ENCODE data around the gene ADGRL3.

The ADGRL3 gene

DNA sequence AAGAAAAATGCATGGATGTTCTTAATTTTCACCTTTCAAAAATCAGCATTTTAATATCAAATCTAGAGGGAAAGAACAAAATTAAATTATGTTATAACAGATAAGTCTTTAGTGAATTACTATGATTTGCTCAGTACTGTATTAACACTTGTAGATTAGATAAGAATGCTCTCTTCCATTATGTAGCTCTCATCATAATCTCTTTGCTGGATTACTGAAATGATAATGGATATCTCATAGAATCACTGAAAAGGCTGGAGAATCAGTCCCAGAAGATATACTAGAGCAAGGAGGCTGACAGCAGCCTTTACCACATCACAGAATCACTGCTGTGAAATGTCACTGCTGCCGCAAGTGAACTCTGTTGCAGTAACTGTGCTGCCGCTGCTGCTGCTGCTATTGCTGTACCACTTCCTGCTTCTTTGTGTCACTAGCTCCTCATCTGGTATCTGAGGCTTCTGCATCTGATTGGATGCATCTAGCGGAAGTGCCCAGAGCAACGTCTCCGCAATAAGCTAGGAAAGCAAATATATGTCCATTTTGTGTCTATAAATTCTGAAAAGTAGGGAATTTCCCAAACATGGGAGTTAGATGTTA, 738.2 kb downstream of the ADGRL3 start:
- Histone ChIP-seq H4K8ac (ENCODE audit: low read depth, low read length) (no peak overlapping the region), H2AFZ (ENCODE audit: insufficient read depth, low read length, poor library complexity) (no peak overlapping the region), H2BK5ac (ENCODE audit: low read depth, low read length, poor library complexity) (no peak overlapping the region), H2BK120ac (ENCODE audit: insufficient read depth, low read length, poor library complexity) (no peak overlapping the region), H3K4ac (ENCODE audit: low read depth, low read length) (no peak overlapping the region), H3K27ac (ENCODE audit: low read depth, low read length) (no peak overlapping the region), H4K12ac (ENCODE audit: low read depth, low read length) (no peak overlapping the region), H3K4me1 (ENCODE audit: control insufficient read depth in 1 of 2, insufficient read depth in 2 of 2, low read length in 2 of 2) (no peaks in the 10 kb centered on the region), H2AK5ac (ENCODE audit: low read length) (no peak overlapping the region), H3K79me2 (ENCODE audit: control insufficient read depth, insufficient read depth, low read length, poor library complexity) (no peaks in the 10 kb centered on the region), H4K91ac (ENCODE audit: low read depth, low read length) (no peak overlapping the region), H2BK12ac (ENCODE audit: low read length) (no peak overlapping the region), H3K36me3 (ENCODE audit: control insufficient read depth in 1 of 2, insufficient read depth in 2 of 2, low read length in 2 of 2) (peaks cover 0 to 2% of the 10 kb centered on the region in 2 experiments), H3K9me3 (ENCODE audit: insufficient read depth, low read depth, low read length) (no peaks in the 10 kb centered on the region), H3K27me3 (ENCODE audit: insufficient read depth, low read length) (no peaks in the 10 kb centered on the region), H3K4me3 (ENCODE audit: low read depth, low read length) (no peak overlapping the region), H3K23ac (ENCODE audit: low read length) (no peak overlapping the region), H3K9ac (ENCODE audit: low read length) (no peak overlapping the region), H3K79me1 (ENCODE audit: low read length) (no peaks in the 10 kb centered on the region), H3K18ac (ENCODE audit: low read length) (no peak overlapping the region), H3K4me2 (ENCODE audit: low read length) (no peak overlapping the region), H3K14ac (ENCODE audit: low read length) (no peak overlapping the region)
- WGBS (ENCODE audit: extremely low coverage, insufficient coverage, insufficient read length), result no CpG with 5 or more reads among the region's 5 CpGs
- DNase-seq, result peak in 1 of 2 donors; percentile 2

DNA sequence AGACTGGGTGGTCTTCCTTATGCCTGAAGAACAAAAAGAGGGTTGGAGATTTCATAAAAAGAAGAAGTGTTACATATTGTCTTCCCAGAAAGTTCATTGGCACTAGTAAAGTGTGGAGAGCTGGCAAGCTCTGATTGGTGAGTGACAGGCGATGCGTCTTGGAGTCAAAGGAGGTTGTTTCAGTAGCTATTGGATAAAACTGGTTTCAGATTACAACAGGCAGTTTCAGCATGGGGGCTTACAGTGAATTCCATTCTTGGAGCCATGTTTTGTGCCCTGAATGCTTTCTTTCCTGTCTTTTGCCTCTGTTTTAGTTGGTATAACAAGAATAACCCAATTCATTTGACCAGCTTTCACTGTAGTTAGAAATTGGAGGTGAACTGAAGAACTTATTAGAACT, 750.5 kb downstream of the ADGRL3 start:
- Histone ChIP-seq H2BK120ac (ENCODE audit: insufficient read depth, low read length, poor library complexity) (no peak overlapping the region), H3K27me3 (ENCODE audit: insufficient read depth, low read length) (no peaks in the 10 kb centered on the region), H3K4me3 (ENCODE audit: low read depth, low read length) (no peak overlapping the region), H3K4me1 (ENCODE audit: control insufficient read depth in 1 of 2, insufficient read depth in 2 of 2, low read length in 2 of 2) (no peaks in the 10 kb centered on the region), H4K12ac (ENCODE audit: low read depth, low read length) (no peak overlapping the region), H3K9me3 (ENCODE audit: insufficient read depth, low read depth, low read length) (no peaks in the 10 kb centered on the region), H3K36me3 (ENCODE audit: control insufficient read depth in 1 of 2, insufficient read depth in 2 of 2, low read length in 2 of 2) (no peaks in the 10 kb centered on the region), H2AK5ac (ENCODE audit: low read length) (no peak overlapping the region), H3K18ac (ENCODE audit: low read length) (no peak overlapping the region), H2BK5ac (ENCODE audit: low read depth, low read length, poor library complexity) (no peak overlapping the region), H3K23ac (ENCODE audit: low read length) (no peak overlapping the region), H4K8ac (ENCODE audit: low read depth, low read length) (no peak overlapping the region), H3K4me2 (ENCODE audit: low read length) (no peak overlapping the region), H3K4ac (ENCODE audit: low read depth, low read length) (no peak overlapping the region), H3K9ac (ENCODE audit: low read length) (no peak overlapping the region), H3K27ac (ENCODE audit: low read depth, low read length) (no peak overlapping the region), H3K14ac (ENCODE audit: low read length) (no peak overlapping the region), H3K79me2 (ENCODE audit: control insufficient read depth, insufficient read depth, low read length, poor library complexity) (no peaks in the 10 kb centered on the region), H4K91ac (ENCODE audit: low read depth, low read length) (no peak overlapping the region), H2BK12ac (ENCODE audit: low read length) (no peak overlapping the region), H3K79me1 (ENCODE audit: low read length) (no peaks in the 10 kb centered on the region), H2AFZ (ENCODE audit: insufficient read depth, low read length, poor library complexity) (no peak overlapping the region)
- WGBS (ENCODE audit: extremely low coverage, insufficient coverage, insufficient read length), result no CpG with 5 or more reads among the region's 2 CpGs
- no peak for DNase-seq

DNA sequence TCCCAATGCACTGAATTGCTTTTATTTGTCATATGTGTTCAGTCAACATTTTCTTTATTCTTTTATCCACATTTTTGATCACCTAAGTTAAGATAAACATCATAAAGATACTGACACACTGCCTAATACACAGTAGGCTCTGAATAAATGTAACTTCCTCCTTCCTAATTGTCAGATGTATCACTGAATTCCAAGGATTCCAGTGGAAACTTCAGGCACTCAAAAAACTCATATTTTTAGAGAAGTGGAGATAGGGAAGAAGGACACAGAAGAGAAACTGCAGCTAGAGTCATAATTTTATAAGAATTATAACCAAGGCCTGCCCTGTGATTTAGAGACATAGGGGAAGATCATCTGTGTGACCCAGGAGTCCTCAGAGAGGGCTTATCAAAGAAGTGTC, 753.3 kb downstream of the ADGRL3 start:
- peak in 1 of 2 donors; percentile 57 for DNase-seq
- Histone ChIP-seq H4K8ac (ENCODE audit: low read depth, low read length) (no peak overlapping the region), H4K91ac (ENCODE audit: low read depth, low read length) (no peak overlapping the region), H3K79me1 (ENCODE audit: low read length) (no peaks in the 10 kb centered on the region), H3K9me3 (ENCODE audit: insufficient read depth, low read depth, low read length) (no peaks in the 10 kb centered on the region), H2BK12ac (ENCODE audit: low read length) (no peak overlapping the region), H3K79me2 (ENCODE audit: control insufficient read depth, insufficient read depth, low read length, poor library complexity) (no peaks in the 10 kb centered on the region), H3K4me1 (ENCODE audit: control insufficient read depth in 1 of 2, insufficient read depth in 2 of 2, low read length in 2 of 2) (no peaks in the 10 kb centered on the region), H3K18ac (ENCODE audit: low read length) (no peak overlapping the region), H3K4me2 (ENCODE audit: low read length) (no peak overlapping the region), H4K12ac (ENCODE audit: low read depth, low read length) (no peak overlapping the region), H3K27me3 (ENCODE audit: insufficient read depth, low read length) (no peaks in the 10 kb centered on the region), H3K4ac (ENCODE audit: low read depth, low read length) (no peak overlapping the region), H3K9ac (ENCODE audit: low read length) (no peak overlapping the region), H2AFZ (ENCODE audit: insufficient read depth, low read length, poor library complexity) (no peak overlapping the region), H3K4me3 (ENCODE audit: low read depth, low read length) (no peak overlapping the region), H3K27ac (ENCODE audit: low read depth, low read length) (no peak overlapping the region), H2BK120ac (ENCODE audit: insufficient read depth, low read length, poor library complexity) (no peak overlapping the region), H3K14ac (ENCODE audit: low read length) (no peak overlapping the region), H2BK5ac (ENCODE audit: low read depth, low read length, poor library complexity) (no peak overlapping the region), H2AK5ac (ENCODE audit: low read length) (no peak overlapping the region), H3K36me3 (ENCODE audit: control insufficient read depth in 1 of 2, insufficient read depth in 2 of 2, low read length in 2 of 2) (no peaks in the 10 kb centered on the region), H3K23ac (ENCODE audit: low read length) (no peak overlapping the region)

DNA sequence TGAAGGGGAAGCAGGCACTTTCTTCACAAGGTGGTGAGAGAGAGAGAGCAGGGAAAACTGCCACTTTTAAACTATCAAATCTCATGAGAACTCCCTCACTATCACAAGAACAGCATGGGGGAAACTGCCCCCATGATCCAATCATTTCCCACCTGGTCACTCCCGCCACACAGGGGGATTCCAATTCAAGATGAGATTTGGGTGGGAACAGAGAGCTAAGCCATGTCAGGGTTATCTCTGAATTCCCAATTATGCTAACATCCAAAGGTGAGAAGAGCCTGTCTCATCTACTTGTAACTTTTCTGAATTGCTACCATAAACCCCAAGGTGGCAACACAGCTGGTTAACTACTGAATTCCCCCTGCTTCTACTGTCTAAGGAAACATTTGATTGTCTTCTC, 758.5 kb downstream of the ADGRL3 start:
- no peak overlapping the region for H3K14ac ChIP-seq (ENCODE audit: low read length)
- H3K79me1 ChIP-seq (ENCODE audit: low read length), result no peaks in the 10 kb centered on the region
- DNase-seq, result no peak
- WGBS (ENCODE audit: extremely low coverage, insufficient coverage, insufficient read length), result no CpG with 5 or more reads among the region's 1 CpG
- H3K79me2 ChIP-seq (ENCODE audit: control insufficient read depth, insufficient read depth, low read length, poor library complexity), result no peaks in the 10 kb centered on the region
- no peak overlapping the region for H3K4ac ChIP-seq (ENCODE audit: low read depth, low read length)
- no peak overlapping the region for H2AFZ ChIP-seq (ENCODE audit: insufficient read depth, low read length, poor library complexity)
- H4K91ac ChIP-seq (ENCODE audit: low read depth, low read length), result no peak overlapping the region
- no peak overlapping the region for H2BK12ac ChIP-seq (ENCODE audit: low read length)
- no peak overlapping the region for H3K4me2 ChIP-seq (ENCODE audit: low read length)
- no peaks in the 10 kb centered on the region for H3K4me1 ChIP-seq (ENCODE audit: control insufficient read depth in 1 of 2, insufficient read depth in 2 of 2, low read length in 2 of 2)
- H3K9ac ChIP-seq (ENCODE audit: low read length), result no peak overlapping the region
- H4K12ac ChIP-seq (ENCODE audit: low read depth, low read length), result no peak overlapping the region
- no peak overlapping the region for H3K27ac ChIP-seq (ENCODE audit: low read depth, low read length)
- no peaks in the 10 kb centered on the region for H3K9me3 ChIP-seq (ENCODE audit: insufficient read depth, low read depth, low read length)
- H3K18ac ChIP-seq (ENCODE audit: low read length), result no peak overlapping the region
- H2AK5ac ChIP-seq (ENCODE audit: low read length), result no peak overlapping the region
- no peaks in the 10 kb centered on the region for H3K36me3 ChIP-seq (ENCODE audit: control insufficient read depth in 1 of 2, insufficient read depth in 2 of 2, low read length in 2 of 2)
- H2BK120ac ChIP-seq (ENCODE audit: insufficient read depth, low read length, poor library complexity), result no peak overlapping the region
- no peak overlapping the region for H2BK5ac ChIP-seq (ENCODE audit: low read depth, low read length, poor library complexity)
- H4K8ac ChIP-seq (ENCODE audit: low read depth, low read length), result no peak overlapping the region
- H3K4me3 ChIP-seq (ENCODE audit: low read depth, low read length), result no peak overlapping the region
- H3K23ac ChIP-seq (ENCODE audit: low read length), result no peak overlapping the region
- no peaks in the 10 kb centered on the region for H3K27me3 ChIP-seq (ENCODE audit: insufficient read depth, low read length)

Measured in trophoblast cell (in vitro differentiated cells and primary cell).